Astrocyte (in vitro differentiated cells and primary cell): Measurements from ENCODE around the gene CSMD2. TPM values are rescaled to one million over a fixed set of nuclear protein-coding genes. Genes with fewer than 3 reads are reported as not detected.

ENCODE experiments used
- DNase-seq: peaks from one replicate; pipeline ENCODE4 v3.0.0-alpha.2; 2010; ENCODE audit warnings: low read depth
- FAIRE-seq: peaks from 2 replicates; lab custom pipeline; 2011; peaks lifted over from hg19 to GRCh38; lab: Jason Lieb, UNC
- H2AFZ ChIP-seq: 2 replicates; pipeline ENCODE4 v1.6.0; 2012; ENCODE audit warnings: low read depth, low read length, inconsistent platforms
- H3K27ac ChIP-seq: 2 replicates; pipeline ENCODE4 v1.5.1; 2011; ENCODE audit warnings: low read depth, low read length, inconsistent platforms
- H3K27me3 ChIP-seq: 2 replicates; pipeline ENCODE4 v1.6.0; 2011; ENCODE audit warnings: low read length, inconsistent platforms; ENCODE audit not compliant: insufficient read depth
- H3K36me3 ChIP-seq: 2 replicates; pipeline ENCODE4 v1.5.1; 2011; ENCODE audit warnings: low read length, inconsistent platforms; ENCODE audit not compliant: insufficient read depth
- H3K4me1 ChIP-seq: 2 replicates; pipeline ENCODE4 v1.5.1; 2011; ENCODE audit warnings: low read length, inconsistent platforms; ENCODE audit not compliant: insufficient read depth
- H3K4me2 ChIP-seq: 2 replicates; pipeline ENCODE4 v1.6.0; 2012; ENCODE audit warnings: low read length, inconsistent platforms
- H3K4me3 ChIP-seq: 2 replicates; pipeline ENCODE4 v1.5.1; 2011; ENCODE audit warnings: low read depth, mild to moderate bottlenecking, low read length, inconsistent platforms; ENCODE audit not compliant: insufficient read depth
- H3K79me2 ChIP-seq: 2 replicates; pipeline ENCODE4 v1.6.0; 2012; ENCODE audit warnings: mild to moderate bottlenecking, low read length, inconsistent platforms; ENCODE audit not compliant: insufficient read depth
- H3K9ac ChIP-seq: 2 replicates; pipeline ENCODE4 v1.6.0; 2012; ENCODE audit warnings: mild to moderate bottlenecking, low read length, inconsistent platforms
- H3K9me3 ChIP-seq: 2 replicates; pipeline ENCODE4 v1.5.1; 2012; ENCODE audit warnings: low read depth, mild to moderate bottlenecking, low read length, inconsistent platforms; ENCODE audit not compliant: insufficient read depth
- H4K20me1 ChIP-seq: 2 replicates; pipeline ENCODE4 v1.6.0; 2012; ENCODE audit warnings: low read length, inconsistent platforms; ENCODE audit not compliant: insufficient read depth
- H3K27ac Mint-ChIP-seq: one replicate; pipeline ENCODE4 v1.8.0; 2021; ENCODE audit warnings: mild to moderate bottlenecking, mixed read lengths; ENCODE audit not compliant: unreplicated experiment
- H3K27me3 Mint-ChIP-seq: one replicate; pipeline ENCODE4 v1.8.0; 2021; ENCODE audit warnings: low read depth, mixed read lengths; ENCODE audit not compliant: unreplicated experiment
- H3K36me3 Mint-ChIP-seq: one replicate; pipeline ENCODE4 v1.8.0; 2021; ENCODE audit warnings: low read depth, mixed read lengths; ENCODE audit not compliant: unreplicated experiment
- H3K4me1 Mint-ChIP-seq: one replicate; pipeline ENCODE4 v1.8.0; 2021; ENCODE audit warnings: low read depth, mixed read lengths; ENCODE audit not compliant: unreplicated experiment
- H3K4me3 Mint-ChIP-seq: one replicate; pipeline ENCODE4 v1.8.0; 2021; ENCODE audit warnings: mild to moderate bottlenecking, moderate library complexity, mixed read lengths; ENCODE audit not compliant: unreplicated experiment
- H3K9me3 Mint-ChIP-seq: one replicate; pipeline ENCODE4 v1.8.0; 2021; ENCODE audit warnings: mild to moderate bottlenecking, mixed read lengths; ENCODE audit not compliant: unreplicated experiment
- CTCF ChIP-seq: IDR thresholded peaks from 2 replicates; pipeline ENCODE4 v1.5.1; 2011; ENCODE audit warnings: low read depth, mild to moderate bottlenecking, inconsistent platforms, low read length, moderate library complexity; ENCODE audit not compliant: insufficient read depth
- EZH2 ChIP-seq: IDR thresholded peaks from 2 replicates; pipeline ENCODE4 v1.6.1; 2012; ENCODE audit warnings: mild to moderate bottlenecking, low read length, inconsistent platforms; ENCODE audit not compliant: insufficient read depth
- total RNA-seq: library from RNA; stranded (reverse); gene quantifications from 2 replicates; pipeline ENCODE4 v1.2.1, GENCODE V29; 2021

Gene CSMD2
- total RNA-seq, 1 donor from 2014 or later: 11.1 TPM

DNA sequence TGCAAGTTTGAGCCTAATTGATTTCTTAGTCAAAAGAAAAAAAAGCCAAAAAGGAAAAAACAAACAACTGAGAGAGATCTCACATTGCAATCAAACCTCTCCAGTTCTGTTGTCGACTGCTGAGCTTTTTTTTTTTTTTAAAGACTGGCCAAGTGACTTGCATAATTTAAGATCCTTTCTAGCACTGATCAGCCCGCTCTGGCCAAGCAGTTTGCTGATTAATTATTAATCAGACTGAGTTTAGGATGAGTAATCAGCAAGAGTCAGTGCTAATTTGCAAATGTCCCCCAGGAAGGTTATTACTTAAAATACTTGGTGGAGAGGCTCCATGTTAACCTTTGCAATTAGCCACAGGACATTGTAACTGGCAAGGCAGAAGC lies 261.8 kb downstream of the CSMD2 start:
- H3K27ac ChIP-seq: peak overlapping the region; percentile 0
- no peak for TF ChIP-seq CTCF
- no peaks in the 10 kb centered on the region for H3K36me3 ChIP-seq
- no peaks in the 10 kb centered on the region for H3K27me3 Mint-ChIP-seq
- H3K9ac ChIP-seq: peak overlapping the region; percentile 22
- no peaks in the 10 kb centered on the region for H3K9me3 ChIP-seq
- H3K4me1 Mint-ChIP-seq: peaks cover 17% of the 10 kb centered on the region
- H3K27me3 ChIP-seq: no peaks in the 10 kb centered on the region
- no peak overlapping the region for H3K4me3 ChIP-seq
- peaks cover 3% of the 10 kb centered on the region for H3K36me3 Mint-ChIP-seq
- H3K4me1 ChIP-seq: peaks cover 8% of the 10 kb centered on the region
- peaks cover 9% of the 10 kb centered on the region for H3K9me3 Mint-ChIP-seq
- peak; percentile 57 for DNase-seq
- no peak overlapping the region for H3K27ac Mint-ChIP-seq
- H4K20me1 ChIP-seq: no peaks in the 10 kb centered on the region
- FAIRE-seq: no peak
- no peak overlapping the region for H2AFZ ChIP-seq
- H3K4me2 ChIP-seq: peak overlapping the region; percentile 11
- no peaks in the 10 kb centered on the region for H3K79me2 ChIP-seq
- H3K4me3 Mint-ChIP-seq: no peak overlapping the region

DNA sequence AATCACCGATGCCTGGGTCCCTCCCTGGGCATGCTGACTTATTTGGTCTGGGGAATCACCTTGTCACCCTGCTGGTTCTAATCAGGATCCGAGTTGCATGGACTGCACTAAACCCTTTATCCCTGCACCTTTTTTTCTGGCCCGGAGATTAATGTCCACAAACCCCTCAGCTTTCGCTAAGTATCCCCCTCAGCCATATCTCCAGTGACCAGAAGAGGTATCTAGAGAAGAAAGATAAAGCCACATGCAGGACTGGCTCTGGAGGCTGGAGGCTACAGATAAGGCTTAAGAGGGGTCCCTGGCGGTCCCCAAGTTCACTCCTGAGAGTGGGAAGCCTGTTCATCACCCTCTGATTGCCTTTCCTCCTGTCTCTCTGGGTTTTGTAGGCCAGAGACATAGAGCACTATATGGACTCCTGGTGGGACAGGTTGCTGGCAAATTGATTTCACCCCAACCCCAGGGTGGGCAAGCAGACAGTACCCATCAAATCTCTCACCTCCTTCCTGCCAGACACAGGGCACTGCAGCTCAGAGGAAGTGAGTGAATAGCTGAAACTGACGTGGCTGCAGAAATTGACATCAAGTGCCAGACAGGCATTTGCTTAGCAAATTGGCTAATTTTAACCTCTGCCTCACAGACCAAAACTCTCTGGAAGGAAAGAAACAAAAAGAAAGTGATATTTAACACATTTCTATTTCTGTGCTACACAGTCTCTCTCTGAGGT lies 262.4 kb downstream of the CSMD2 start:
- H3K9me3 ChIP-seq: no peaks in the 10 kb centered on the region
- no peaks in the 10 kb centered on the region for H3K79me2 ChIP-seq
- peak overlapping the region; percentile 22 for H3K9ac ChIP-seq
- TF ChIP-seq CTCF (no peak), EZH2 (no peak)
- no peak overlapping the region for H3K27ac ChIP-seq
- H3K4me1 Mint-ChIP-seq: peaks cover 22% of the 10 kb centered on the region
- no peaks in the 10 kb centered on the region for H4K20me1 ChIP-seq
- H3K36me3 Mint-ChIP-seq: peaks cover 3% of the 10 kb centered on the region
- H2AFZ ChIP-seq: no peak overlapping the region
- peaks cover 9% of the 10 kb centered on the region for H3K9me3 Mint-ChIP-seq
- no peaks in the 10 kb centered on the region for H3K36me3 ChIP-seq
- H3K4me2 ChIP-seq: peak overlapping the region; percentile 11
- DNase-seq (peak; percentile 43), FAIRE-seq (no peak)
- H3K4me1 ChIP-seq: peaks cover 8% of the 10 kb centered on the region
- no peaks in the 10 kb centered on the region for H3K27me3 ChIP-seq
- H3K4me3 Mint-ChIP-seq: no peak overlapping the region
- no peak overlapping the region for H3K4me3 ChIP-seq
- peak overlapping the region; percentile 49 for H3K27ac Mint-ChIP-seq
- no peaks in the 10 kb centered on the region for H3K27me3 Mint-ChIP-seq

DNA sequence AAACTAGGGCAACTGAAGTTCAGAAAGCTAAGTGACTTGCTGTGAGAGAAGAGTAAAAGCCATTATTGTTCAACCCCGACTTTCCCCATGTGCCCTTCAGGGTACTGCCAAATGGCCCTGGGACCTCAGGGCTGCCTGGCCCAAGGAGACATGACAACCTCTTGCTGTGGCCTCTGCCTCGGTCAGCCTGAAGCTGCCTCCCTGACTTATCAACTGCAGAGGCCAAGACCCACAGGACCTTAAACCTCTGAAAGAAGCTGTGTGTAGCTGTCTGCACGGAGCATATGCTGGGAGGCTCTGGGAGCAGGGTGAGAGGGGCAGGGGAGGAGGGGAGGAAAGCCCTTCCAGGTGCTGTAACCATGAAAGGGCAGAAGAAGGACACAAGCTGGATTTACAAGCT lies 265.3 kb downstream of the CSMD2 start:
- Mint-ChIP-seq H3K4me1 (peaks cover 24% of the 10 kb centered on the region), H3K27ac (no peak overlapping the region), H3K36me3 (peaks cover 6% of the 10 kb centered on the region), H3K27me3 (peaks cover 4% of the 10 kb centered on the region), H3K4me3 (no peak overlapping the region), H3K9me3 (no peaks in the 10 kb centered on the region)
- H3K9ac ChIP-seq: no peak overlapping the region
- H3K79me2 ChIP-seq: no peaks in the 10 kb centered on the region
- H3K27me3 ChIP-seq: no peaks in the 10 kb centered on the region
- TF ChIP-seq CTCF (no peak), EZH2 (no peak)
- no peaks in the 10 kb centered on the region for H3K9me3 ChIP-seq
- peaks cover 8% of the 10 kb centered on the region for H3K4me1 ChIP-seq
- no peak overlapping the region for H3K4me2 ChIP-seq
- no peaks in the 10 kb centered on the region for H3K36me3 ChIP-seq
- no peak overlapping the region for H2AFZ ChIP-seq
- FAIRE-seq: no peak
- no peak overlapping the region for H3K4me3 ChIP-seq
- no peak for DNase-seq
- peaks cover under 1% of the 10 kb centered on the region for H4K20me1 ChIP-seq
- no peak overlapping the region for H3K27ac ChIP-seq
